ENCODE results near the gene USP49.
"Not testable (repeated sequence)": the region's sequence is repeated elsewhere in the genome, so short reads cannot be mapped to it uniquely, and the experiment has no call there.

USP49 gene

DNA sequence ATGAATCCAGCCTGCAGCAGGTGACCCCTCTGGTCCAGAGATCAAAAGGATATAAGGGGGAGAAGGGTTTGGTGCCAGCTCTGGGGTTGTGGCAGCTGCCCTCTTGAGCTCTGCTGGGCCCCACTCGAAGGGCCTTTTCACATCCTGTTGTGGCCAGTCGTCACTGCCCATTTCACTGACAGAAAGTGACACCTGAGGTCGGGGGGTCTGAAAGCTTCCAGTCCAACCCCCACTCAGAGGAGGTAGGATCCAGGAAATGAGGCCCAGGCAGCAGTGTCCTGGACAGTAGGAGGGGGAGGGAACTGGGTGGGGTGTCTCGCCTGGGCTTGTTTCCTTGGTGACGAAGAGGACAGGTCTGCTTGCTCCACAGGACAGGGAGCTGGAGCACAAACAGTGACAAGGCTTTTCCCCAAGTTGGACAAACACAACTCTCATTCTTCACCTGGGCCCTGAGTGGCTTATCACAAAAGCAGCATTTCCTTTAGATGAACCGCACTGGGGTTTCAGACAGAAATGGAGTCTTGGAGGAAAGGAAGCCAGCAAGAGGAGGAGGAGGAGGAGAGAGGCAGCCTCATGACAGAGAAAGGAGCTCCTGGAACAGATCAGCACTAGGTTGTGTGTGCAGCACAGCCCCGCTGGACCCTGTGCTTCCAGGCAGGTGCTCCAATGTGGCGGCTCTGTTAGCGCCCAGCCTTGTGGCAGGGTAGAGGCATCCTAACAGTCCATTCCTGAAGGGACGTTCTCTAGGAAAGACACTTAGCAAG lies 126.4 kb downstream of the USP49 start:
- Histone ChIP-seq H3K9ac (ENCODE audit: low read depth, low read length, poor library complexity, severe bottlenecking) (peak overlapping the region; percentile 63), H3K27me3 (ENCODE audit: insufficient read depth, low read length, poor library complexity, severe bottlenecking) (no peaks in the 10 kb centered on the region), H4K20me1 (ENCODE audit: insufficient read depth, low read length, poor library complexity, severe bottlenecking) (no peaks in the 10 kb centered on the region), H3K4me3 (ENCODE audit: low read length, poor library complexity, severe bottlenecking) (peak overlapping the region; percentile 30), H3K9me3 (ENCODE audit: insufficient read depth, low read depth, low read length) (no peaks in the 10 kb centered on the region), H3K79me2 (ENCODE audit: insufficient read depth, low read length) (no peaks in the 10 kb centered on the region), H3F3A (ENCODE audit: low read depth) (no peaks in the 10 kb centered on the region), H3K36me3 (ENCODE audit: insufficient read depth, low read length) (peaks cover 13% of the 10 kb centered on the region; the same call in 1 of the 2 replicates), H3K4me1 (ENCODE audit: insufficient read depth, low read length, poor library complexity, severe bottlenecking) (peaks cover 34% of the 10 kb centered on the region), H3K9me2 (replicated peaks; ENCODE audit: low read depth, low read length) (no peaks in the 10 kb centered on the region), H3K4me2 (ENCODE audit: low read depth, low read length, poor library complexity, severe bottlenecking) (peak overlapping the region; percentile 61), H2AFZ (ENCODE audit: low read length) (no peak overlapping the region)
- TF ChIP-seq, protein P1, sequence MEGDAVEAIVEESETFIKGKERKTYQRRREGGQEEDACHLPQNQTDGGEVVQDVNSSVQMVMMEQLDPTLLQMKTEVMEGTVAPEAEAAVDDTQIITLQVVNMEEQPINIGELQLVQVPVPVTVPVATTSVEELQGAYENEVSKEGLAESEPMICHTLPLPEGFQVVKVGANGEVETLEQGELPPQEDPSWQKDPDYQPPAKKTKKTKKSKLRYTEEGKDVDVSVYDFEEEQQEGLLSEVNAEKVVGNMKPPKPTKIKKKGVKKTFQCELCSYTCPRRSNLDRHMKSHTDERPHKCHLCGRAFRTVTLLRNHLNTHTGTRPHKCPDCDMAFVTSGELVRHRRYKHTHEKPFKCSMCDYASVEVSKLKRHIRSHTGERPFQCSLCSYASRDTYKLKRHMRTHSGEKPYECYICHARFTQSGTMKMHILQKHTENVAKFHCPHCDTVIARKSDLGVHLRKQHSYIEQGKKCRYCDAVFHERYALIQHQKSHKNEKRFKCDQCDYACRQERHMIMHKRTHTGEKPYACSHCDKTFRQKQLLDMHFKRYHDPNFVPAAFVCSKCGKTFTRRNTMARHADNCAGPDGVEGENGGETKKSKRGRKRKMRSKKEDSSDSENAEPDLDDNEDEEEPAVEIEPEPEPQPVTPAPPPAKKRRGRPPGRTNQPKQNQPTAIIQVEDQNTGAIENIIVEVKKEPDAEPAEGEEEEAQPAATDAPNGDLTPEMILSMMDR (conservative IDR thresholded peaks at IDR 0.05; ENCODE audit: low read length), result no peak
- TF ChIP-seq EZH2phosphoT487 (IDR thresholded peaks at IDR 0.05; ENCODE audit: borderline replicate concordance), result no peak

DNA sequence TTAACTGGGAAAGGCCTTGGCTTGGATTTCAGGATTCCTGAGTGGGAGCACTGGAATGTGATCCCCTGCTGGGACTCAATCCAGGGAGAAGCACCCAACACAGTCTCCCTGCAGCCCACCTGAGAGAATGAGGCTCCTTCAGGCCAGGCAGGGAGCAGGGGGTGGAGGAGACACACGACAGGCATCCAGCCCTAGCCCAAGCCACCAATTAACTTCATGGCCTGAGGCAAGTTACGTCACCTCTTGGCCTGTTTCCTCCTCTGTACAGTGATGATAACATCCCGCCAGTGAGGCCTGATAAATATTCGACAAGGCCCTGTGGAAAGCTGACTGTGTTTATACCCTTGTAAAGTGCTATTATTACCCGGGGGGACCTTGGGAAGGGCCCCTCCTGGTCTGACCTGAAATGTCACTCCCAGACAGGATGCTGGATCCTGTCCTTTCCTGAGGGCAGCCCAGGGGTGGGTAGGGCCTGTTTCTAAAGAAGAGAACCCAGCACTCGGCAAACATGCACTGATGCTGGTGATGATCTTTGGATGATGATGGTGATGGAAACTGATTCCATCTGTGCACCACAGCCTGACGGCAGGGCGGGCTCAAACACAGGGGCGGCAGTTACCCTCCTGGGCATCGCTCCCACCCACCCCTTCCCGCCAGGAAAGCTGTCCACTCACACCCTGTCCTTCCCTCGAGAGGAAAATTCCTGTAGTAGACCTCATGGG lies 127.9 kb downstream of the USP49 start:
- Histone ChIP-seq H4K20me1 (ENCODE audit: insufficient read depth, low read length, poor library complexity, severe bottlenecking) (no peaks in the 10 kb centered on the region), H3F3A (ENCODE audit: low read depth) (no peaks in the 10 kb centered on the region), H2AFZ (ENCODE audit: low read length) (no peak overlapping the region), H3K79me2 (ENCODE audit: insufficient read depth, low read length) (no peaks in the 10 kb centered on the region), H3K9ac (ENCODE audit: low read depth, low read length, poor library complexity, severe bottlenecking) (peak overlapping the region; percentile 63), H3K27me3 (ENCODE audit: insufficient read depth, low read length, poor library complexity, severe bottlenecking) (no peaks in the 10 kb centered on the region), H3K4me2 (ENCODE audit: low read depth, low read length, poor library complexity, severe bottlenecking) (peak overlapping the region; percentile 1), H3K36me3 (ENCODE audit: insufficient read depth, low read length) (peaks cover 7% of the 10 kb centered on the region; the same call in 1 of the 2 replicates), H3K4me3 (ENCODE audit: low read length, poor library complexity, severe bottlenecking) (no peak overlapping the region), H3K9me3 (ENCODE audit: insufficient read depth, low read depth, low read length) (no peaks in the 10 kb centered on the region), H3K4me1 (ENCODE audit: insufficient read depth, low read length, poor library complexity, severe bottlenecking) (peaks cover 34% of the 10 kb centered on the region), H3K9me2 (replicated peaks; ENCODE audit: low read depth, low read length) (no peaks in the 10 kb centered on the region)
- TF ChIP-seq, protein P1 (conservative IDR thresholded peaks at IDR 0.05; ENCODE audit: low read length), result no peak
- no peak for TF ChIP-seq EZH2phosphoT487 (IDR thresholded peaks at IDR 0.05; ENCODE audit: borderline replicate concordance)

DNA sequence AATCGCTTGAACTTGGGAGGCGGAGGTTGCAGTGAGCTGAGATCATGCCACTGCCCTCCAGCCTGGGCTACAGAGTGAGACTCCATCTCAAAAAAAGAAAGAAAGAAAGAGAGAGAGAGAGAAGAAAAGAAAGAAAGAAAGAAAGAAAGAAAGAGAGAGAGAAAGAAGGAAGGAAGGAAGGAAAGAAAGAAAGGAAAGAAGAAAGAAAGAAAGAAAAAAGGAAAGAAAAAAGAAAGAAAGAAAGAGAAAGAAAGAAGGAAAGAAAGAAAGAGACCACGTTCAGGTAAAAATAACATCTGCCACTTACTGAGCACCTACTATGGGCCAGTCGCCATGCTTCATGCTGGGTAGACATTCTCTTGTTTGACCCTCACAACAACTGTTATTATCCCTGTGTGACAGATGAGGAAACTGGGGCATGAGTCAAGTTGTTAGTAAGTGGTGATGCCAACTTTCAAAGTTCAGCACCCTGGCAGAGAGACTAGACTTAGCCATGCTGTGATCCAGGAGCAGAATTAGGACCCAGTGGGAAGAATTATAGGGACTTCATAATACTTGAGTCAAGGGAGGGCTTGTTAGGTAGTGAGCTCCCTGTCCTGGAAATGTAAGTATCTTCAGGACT lies 129.0 kb downstream of the USP49 start:
- Histone ChIP-seq H3K9ac (ENCODE audit: low read depth, low read length, poor library complexity, severe bottlenecking) (peak overlapping the region; percentile 50), H3K4me2 (ENCODE audit: low read depth, low read length, poor library complexity, severe bottlenecking) (peak overlapping the region; percentile 1), H3K4me1 (ENCODE audit: insufficient read depth, low read length, poor library complexity, severe bottlenecking) (peaks cover 34% of the 10 kb centered on the region)
- H3K79me2 ChIP-seq (ENCODE audit: insufficient read depth, low read length); H3K9me3 ChIP-seq (ENCODE audit: insufficient read depth, low read depth, low read length); H3K4me3 ChIP-seq (ENCODE audit: low read length, poor library complexity, severe bottlenecking); H2AFZ ChIP-seq (ENCODE audit: low read length); H3F3A ChIP-seq (ENCODE audit: low read depth); H3K36me3 ChIP-seq (ENCODE audit: insufficient read depth, low read length); H3K9me2 ChIP-seq (replicated peaks; ENCODE audit: low read depth, low read length); H4K20me1 ChIP-seq (ENCODE audit: insufficient read depth, low read length, poor library complexity, severe bottlenecking); H3K27me3 ChIP-seq (ENCODE audit: insufficient read depth, low read length, poor library complexity, severe bottlenecking): not testable (repeated sequence)

Data from Loucy (cell line).